ENCODE data around the gene OR8A1.
"Not testable (repeated sequence)": the region's sequence is repeated elsewhere in the genome, so short reads cannot be mapped to it uniquely, and the experiment has no call there.

OR8A1 gene

GRCh38 chr11:124595302-124595701 is 25.5 kb downstream of the OR8A1 start:
- no peak for DNase-seq

GRCh38 chr11:124597626-124598025 is 27.8 kb downstream of the OR8A1 start:
- DNase-seq = no peak

- no peak for DNase-seq
Measured at GRCh38 chr11:124600621-124601320, 31.0 kb downstream of the OR8A1 start.

- DNase-seq = peak; percentile 26
Measured at GRCh38 chr11:124602193-124602592, 32.4 kb downstream of the OR8A1 start.

- not testable (repeated sequence) for DNase-seq
Measured at GRCh38 chr11:124602723-124603122, 32.9 kb downstream of the OR8A1 start.

GRCh38 chr11:124605719-124606118 is 35.9 kb downstream of the OR8A1 start:
- DNase-seq = no peak

GRCh38 chr11:124608147-124608546 is 38.4 kb downstream of the OR8A1 start:
- DNase-seq = no peak

GRCh38 chr11:124610295-124610694 is 40.5 kb downstream of the OR8A1 start:
- DNase-seq = no peak

- DNase-seq = peak; percentile 61
Measured at GRCh38 chr11:124611064-124611463, 41.3 kb downstream of the OR8A1 start, which contains the start of gene PANX3. PANX3 (plus strand) TSS chr11:124611428; CDS start chr11:124611557, 129 bp downstream.

- no peak for DNase-seq
Measured at GRCh38 chr11:124612045-124612444, 42.2 kb downstream of the OR8A1 start.

- DNase-seq = peak; percentile 3
Measured at GRCh38 chr11:124612567-124613246, 42.9 kb downstream of the OR8A1 start.

GRCh38 chr11:124618863-124619262 is 49.1 kb downstream of the OR8A1 start:
- DNase-seq = no peak
